ENCODE measurements around the gene OR2A5.

OR2A5 gene

DNA sequence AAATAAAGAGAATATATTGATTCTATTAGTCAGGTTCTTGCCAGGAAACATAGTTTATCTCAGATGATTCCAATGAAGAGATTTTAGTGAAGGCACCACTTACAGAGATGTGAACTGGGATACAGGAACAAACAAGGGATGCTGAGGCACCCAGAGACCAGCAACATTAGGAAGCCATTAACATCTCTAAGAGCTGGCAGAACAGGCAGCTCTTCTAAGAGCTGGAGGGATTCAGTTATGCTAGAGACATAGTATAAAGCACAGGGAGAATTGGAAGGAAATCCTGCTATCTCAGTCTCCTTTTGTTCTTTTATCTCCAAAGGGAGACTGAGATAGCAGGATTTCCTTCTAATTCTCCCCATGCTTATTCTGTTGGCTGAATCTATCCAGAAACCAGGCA, 26.6 kb upstream of the OR2A5 start:
- DNase-seq (no peak), ATAC-seq (replicated peaks) (no peak)
- H3K4me3 Mint-ChIP-seq: no peak overlapping the region
- no peak overlapping the region for H3K27ac Mint-ChIP-seq
- H3K9me3 Mint-ChIP-seq: peaks cover 1 to 7% of the 10 kb centered on the region in 2 donors
- no peaks in the 10 kb centered on the region for H3K36me3 Mint-ChIP-seq (ENCODE audit: insufficient read depth)
- H3K27me3 Mint-ChIP-seq: peaks cover 7 to 13% of the 10 kb centered on the region in 2 donors
- H3K4me1 Mint-ChIP-seq (ENCODE audit: low read depth in 2 of 2): no peaks in the 10 kb centered on the region

DNA sequence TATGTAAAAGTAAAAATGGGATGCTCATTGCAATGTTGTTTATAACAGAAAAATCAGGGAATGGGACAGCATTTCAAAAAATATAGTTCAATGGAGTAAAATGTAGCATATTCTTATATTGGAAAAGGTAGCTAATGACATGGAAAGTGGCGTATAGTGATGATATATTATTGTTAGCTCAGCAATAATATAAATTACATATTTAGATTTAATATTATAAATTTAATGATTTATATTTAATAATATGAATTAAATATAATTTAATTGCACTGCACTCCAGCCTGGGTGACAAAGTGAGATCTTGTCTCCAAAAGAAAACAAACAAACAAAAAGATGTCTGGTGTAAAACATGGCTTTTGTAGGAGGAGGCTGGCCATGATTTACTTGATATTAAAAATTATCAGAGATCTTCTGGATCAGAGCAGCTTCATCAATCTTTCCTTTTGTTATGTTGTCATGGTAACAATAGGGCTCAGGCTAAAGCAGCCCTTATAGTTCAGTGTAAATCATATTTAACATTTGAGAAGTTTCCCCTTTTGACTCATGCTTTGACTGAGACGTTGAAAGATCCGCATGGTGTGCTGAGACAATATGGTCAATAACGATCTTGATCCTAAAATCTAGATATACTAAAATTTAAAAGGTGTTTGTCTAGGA, 25.4 kb upstream of the OR2A5 start:
- H3K27ac Mint-ChIP-seq: no peak overlapping the region
- peaks cover 7 to 13% of the 10 kb centered on the region in 2 donors for H3K27me3 Mint-ChIP-seq
- H3K4me3 Mint-ChIP-seq: no peak overlapping the region
- no peaks in the 10 kb centered on the region for H3K36me3 Mint-ChIP-seq (ENCODE audit: insufficient read depth)
- H3K9me3 Mint-ChIP-seq: peaks cover 1 to 6% of the 10 kb centered on the region in 2 donors
- DNase-seq (no peak), ATAC-seq (replicated peaks) (no peak)
- H3K4me1 Mint-ChIP-seq (ENCODE audit: low read depth in 2 of 2): no peaks in the 10 kb centered on the region

DNA sequence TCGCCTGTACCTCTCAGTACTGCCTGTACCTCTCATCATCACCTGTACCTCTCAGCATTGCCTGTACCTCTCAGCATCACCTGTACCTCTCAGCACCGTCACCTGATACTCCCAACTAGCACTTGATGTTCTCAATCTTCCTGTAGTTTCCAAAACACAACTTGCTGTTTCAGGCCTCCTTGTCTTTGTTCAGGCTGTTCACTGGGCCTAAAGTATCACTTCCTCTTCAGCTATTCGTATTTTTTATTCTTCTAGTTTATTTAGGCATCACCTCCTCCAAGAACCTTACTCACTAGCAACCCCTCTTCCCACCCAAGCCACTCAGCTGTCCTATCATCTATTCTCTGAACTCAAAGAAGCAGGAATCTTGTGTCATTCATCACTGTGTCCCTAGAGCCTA, 24.5 kb upstream of the OR2A5 start:
- H3K9me3 Mint-ChIP-seq: no peaks in the 10 kb centered on the region
- H3K27me3 Mint-ChIP-seq: peaks cover 5 to 7% of the 10 kb centered on the region in 2 donors
- ATAC-seq (replicated peaks): no peak
- DNase-seq: no peak
- H3K27ac Mint-ChIP-seq: no peak overlapping the region
- no peak overlapping the region for H3K4me3 Mint-ChIP-seq
- H3K36me3 Mint-ChIP-seq (ENCODE audit: insufficient read depth): no peaks in the 10 kb centered on the region
- H3K4me1 Mint-ChIP-seq (ENCODE audit: low read depth in 2 of 2): no peaks in the 10 kb centered on the region

DNA sequence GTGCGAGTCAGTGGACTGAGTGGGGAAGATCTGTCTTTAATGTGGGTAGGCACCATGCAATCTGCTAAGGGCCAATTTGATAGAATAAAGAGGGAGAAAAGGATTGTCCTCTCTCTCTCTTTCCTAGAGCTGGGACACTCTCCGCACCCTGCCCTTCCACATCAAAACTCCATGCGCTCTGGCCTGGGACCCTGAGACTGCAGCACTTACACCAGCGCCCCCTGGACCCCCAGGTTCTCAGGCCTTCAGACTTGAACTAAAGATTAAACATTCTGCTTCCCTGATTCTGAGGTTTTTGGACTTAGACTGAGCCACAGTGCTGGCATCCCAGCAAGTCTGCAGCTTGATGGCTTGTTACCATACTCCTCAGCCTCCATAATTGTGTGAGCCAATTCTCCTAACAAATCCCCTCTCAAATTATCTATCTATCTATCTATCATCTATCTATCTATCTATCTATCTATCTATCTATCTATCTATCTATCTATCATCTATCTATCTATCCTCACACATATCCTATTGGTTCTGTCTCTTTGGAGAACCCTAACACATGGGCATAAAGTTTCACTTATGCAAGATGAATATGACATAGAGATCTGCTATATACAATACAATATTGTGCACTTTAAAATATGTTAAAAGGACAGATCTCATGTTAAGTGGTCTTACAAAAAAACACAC, 22.4 kb upstream of the OR2A5 start:
- H3K27me3 Mint-ChIP-seq: peaks cover 6 to 16% of the 10 kb centered on the region in 2 donors
- H3K36me3 Mint-ChIP-seq (ENCODE audit: insufficient read depth): no peaks in the 10 kb centered on the region
- ATAC-seq (replicated peaks) (no peak), DNase-seq (no peak)
- H3K27ac Mint-ChIP-seq: no peak overlapping the region
- H3K4me3 Mint-ChIP-seq: no peak overlapping the region
- no peaks in the 10 kb centered on the region for H3K9me3 Mint-ChIP-seq
- H3K4me1 Mint-ChIP-seq (ENCODE audit: low read depth in 2 of 2): no peaks in the 10 kb centered on the region

DNA sequence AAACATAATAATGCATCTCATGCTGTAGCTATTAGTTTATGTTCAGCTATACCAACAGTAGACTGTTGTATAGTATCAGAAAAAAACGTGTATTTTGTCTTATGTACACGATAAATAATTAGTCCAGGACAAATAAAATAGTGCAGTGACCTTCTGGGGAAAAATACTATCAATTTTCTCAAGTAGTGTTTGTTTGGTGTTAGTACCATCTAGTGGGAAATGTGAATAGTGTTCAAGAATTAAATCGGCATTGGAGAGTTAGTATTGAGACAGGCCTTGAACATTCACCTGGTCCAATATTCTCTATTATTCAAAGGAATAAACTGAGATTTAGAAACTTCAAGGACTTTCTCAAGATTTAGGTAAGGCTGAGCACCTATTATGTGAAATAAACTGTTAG, 21.7 kb upstream of the OR2A5 start:
- H3K36me3 Mint-ChIP-seq (ENCODE audit: insufficient read depth): no peaks in the 10 kb centered on the region
- no peak overlapping the region for H3K27ac Mint-ChIP-seq
- H3K4me1 Mint-ChIP-seq (ENCODE audit: low read depth in 2 of 2): no peaks in the 10 kb centered on the region
- peaks cover 12 to 21% of the 10 kb centered on the region in 2 donors for H3K27me3 Mint-ChIP-seq
- ATAC-seq (replicated peaks) (no peak), DNase-seq (no peak)
- no peaks in the 10 kb centered on the region for H3K9me3 Mint-ChIP-seq
- H3K4me3 Mint-ChIP-seq: no peak overlapping the region

DNA sequence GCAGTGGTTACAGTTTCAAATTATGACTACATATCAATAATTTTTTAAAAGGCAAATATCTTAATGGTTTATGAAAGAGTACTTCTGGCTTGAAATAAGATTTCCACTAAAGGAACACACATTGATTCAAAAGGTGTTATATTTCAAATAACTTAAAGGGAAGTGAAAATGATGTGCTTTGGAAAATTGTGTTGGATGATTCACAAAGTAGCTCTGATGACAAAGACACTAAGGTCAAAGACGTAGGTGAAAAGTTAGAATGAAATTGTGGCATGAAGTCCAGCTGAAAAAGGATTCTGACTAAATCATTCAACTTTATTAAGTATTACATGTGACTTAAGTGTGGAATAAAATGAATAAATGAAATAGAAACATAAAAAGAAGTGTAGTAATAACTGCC, 20.8 kb upstream of the OR2A5 start:
- DNase-seq: no peak
- H3K27ac Mint-ChIP-seq: no peak overlapping the region
- no peak overlapping the region for H3K4me3 Mint-ChIP-seq
- H3K4me1 Mint-ChIP-seq (ENCODE audit: low read depth in 2 of 2): no peaks in the 10 kb centered on the region
- H3K27me3 Mint-ChIP-seq: peaks cover 12 to 23% of the 10 kb centered on the region in 2 donors
- no peaks in the 10 kb centered on the region for H3K36me3 Mint-ChIP-seq (ENCODE audit: insufficient read depth)
- H3K9me3 Mint-ChIP-seq: no peaks in the 10 kb centered on the region
- no peak for ATAC-seq (replicated peaks)

DNA sequence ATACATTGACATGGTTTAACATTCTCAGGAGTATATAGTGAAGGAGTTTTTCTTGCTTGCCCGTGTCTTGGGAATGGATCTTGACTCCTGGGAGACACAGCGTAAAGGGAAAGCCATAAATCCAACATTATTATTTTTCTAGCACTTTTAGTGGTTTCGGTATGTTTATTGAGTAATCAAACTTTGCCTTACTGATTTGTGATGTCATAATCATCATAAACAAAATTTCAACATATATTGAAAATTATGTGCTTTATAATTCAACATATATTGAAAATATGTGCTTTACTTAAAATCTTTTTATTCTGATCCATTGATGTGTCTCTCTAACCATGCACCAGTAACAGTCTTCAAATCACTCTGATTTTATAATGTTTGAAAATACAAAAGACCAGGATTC, 20.2 kb upstream of the OR2A5 start:
- H3K27me3 Mint-ChIP-seq: peaks cover 13 to 26% of the 10 kb centered on the region in 2 donors
- H3K9me3 Mint-ChIP-seq: no peaks in the 10 kb centered on the region
- H3K4me3 Mint-ChIP-seq: no peak overlapping the region
- H3K4me1 Mint-ChIP-seq (ENCODE audit: low read depth in 2 of 2): no peaks in the 10 kb centered on the region
- DNase-seq (no peak), ATAC-seq (replicated peaks) (no peak)
- H3K27ac Mint-ChIP-seq: no peak overlapping the region
- H3K36me3 Mint-ChIP-seq (ENCODE audit: insufficient read depth): no peaks in the 10 kb centered on the region

DNA sequence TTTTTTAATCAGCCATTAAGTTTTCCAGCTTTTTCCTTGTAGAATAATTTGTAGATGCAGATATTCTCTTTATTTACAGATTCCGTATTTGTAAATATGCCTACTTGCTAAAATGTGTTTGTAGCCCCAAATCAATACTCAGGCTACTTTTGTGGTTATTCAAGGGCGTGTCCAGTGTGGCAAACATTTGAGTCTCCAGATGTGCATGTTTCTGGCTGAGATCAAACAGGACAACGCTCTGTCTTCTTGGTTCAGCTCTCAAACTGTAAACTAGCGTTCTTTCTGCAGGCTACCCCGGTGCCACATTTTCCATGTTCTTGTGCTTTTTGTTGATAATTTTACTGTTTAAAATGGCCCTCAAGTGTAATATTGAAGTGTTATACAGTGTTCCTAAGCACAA, 16.2 kb upstream of the OR2A5 start:
- DNase-seq (no peak), ATAC-seq (replicated peaks) (no peak)
- no peak overlapping the region for H3K4me3 Mint-ChIP-seq
- no peaks in the 10 kb centered on the region for H3K4me1 Mint-ChIP-seq (ENCODE audit: low read depth in 2 of 2)
- no peak overlapping the region for H3K27ac Mint-ChIP-seq
- no peaks in the 10 kb centered on the region for H3K36me3 Mint-ChIP-seq (ENCODE audit: insufficient read depth)
- H3K9me3 Mint-ChIP-seq: no peaks in the 10 kb centered on the region
- H3K27me3 Mint-ChIP-seq: peaks cover 34 to 43% of the 10 kb centered on the region in 2 donors

DNA sequence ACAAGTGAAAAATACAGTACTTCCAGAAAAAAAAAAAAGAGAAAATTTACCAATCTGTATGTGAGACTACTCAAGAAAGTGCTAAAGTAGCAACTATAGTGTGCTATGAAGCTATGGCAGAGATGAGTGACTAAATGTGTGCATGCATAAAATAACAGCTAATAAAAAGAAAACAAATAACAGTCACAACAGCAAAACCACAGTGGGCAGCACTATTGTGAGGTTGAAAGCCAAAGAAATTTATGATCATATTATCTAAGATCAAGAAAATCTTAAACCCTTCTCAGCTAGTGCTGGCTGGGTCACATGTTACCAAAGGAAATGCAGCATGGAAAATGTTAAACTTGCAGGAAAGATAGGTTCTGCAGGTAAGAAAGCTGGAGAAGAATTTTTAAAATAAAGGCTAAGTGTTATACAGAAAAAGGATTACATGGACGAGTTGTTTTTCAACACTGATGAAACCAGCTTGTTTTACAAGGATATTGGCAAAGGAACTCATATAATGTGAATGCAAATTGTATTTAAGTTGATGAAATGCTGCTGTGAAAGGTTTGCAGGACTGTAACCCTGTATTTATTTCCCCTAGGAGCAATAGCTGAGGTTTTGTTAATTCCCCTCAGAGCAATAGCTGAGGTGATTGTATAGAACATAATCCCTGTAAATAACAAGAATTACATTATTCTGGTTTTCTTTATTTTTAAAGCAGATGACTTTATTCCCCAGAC, 15.6 kb upstream of the OR2A5 start:
- Mint-ChIP-seq H3K4me3 (no peak overlapping the region), H3K36me3 (ENCODE audit: insufficient read depth) (no peaks in the 10 kb centered on the region), H3K27me3 (peaks cover 34 to 43% of the 10 kb centered on the region in 2 donors), H3K4me1 (ENCODE audit: low read depth in 2 of 2) (no peaks in the 10 kb centered on the region), H3K9me3 (no peaks in the 10 kb centered on the region), H3K27ac (no peak overlapping the region)
- no peak for DNase-seq
- ATAC-seq (replicated peaks): no peak

DNA sequence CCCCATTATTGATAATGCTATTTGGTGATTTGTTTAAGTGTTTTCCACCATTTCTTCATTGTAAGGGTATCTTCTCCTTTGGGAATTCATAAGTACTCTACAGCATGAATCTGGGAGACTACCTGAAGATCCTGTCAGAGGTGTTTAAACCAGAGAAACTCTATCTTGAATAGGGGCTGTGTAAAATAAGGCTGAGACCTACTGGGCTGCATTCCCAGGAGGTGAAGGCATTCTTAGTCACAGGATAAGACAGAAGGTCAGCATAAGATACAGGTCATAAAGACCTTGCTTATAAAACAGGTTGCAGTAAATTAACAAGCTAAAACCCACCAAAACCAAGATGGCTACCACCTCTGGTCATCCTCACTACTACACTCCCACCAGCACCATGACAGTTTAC, 13.4 kb upstream of the OR2A5 start:
- no peaks in the 10 kb centered on the region for H3K36me3 Mint-ChIP-seq (ENCODE audit: insufficient read depth)
- ATAC-seq (replicated peaks) (no peak), DNase-seq (no peak)
- H3K4me3 Mint-ChIP-seq: no peak overlapping the region
- peaks cover 34 to 43% of the 10 kb centered on the region in 2 donors for H3K27me3 Mint-ChIP-seq
- no peak overlapping the region for H3K27ac Mint-ChIP-seq
- no peaks in the 10 kb centered on the region for H3K4me1 Mint-ChIP-seq (ENCODE audit: low read depth in 2 of 2)
- H3K9me3 Mint-ChIP-seq: no peaks in the 10 kb centered on the region

DNA sequence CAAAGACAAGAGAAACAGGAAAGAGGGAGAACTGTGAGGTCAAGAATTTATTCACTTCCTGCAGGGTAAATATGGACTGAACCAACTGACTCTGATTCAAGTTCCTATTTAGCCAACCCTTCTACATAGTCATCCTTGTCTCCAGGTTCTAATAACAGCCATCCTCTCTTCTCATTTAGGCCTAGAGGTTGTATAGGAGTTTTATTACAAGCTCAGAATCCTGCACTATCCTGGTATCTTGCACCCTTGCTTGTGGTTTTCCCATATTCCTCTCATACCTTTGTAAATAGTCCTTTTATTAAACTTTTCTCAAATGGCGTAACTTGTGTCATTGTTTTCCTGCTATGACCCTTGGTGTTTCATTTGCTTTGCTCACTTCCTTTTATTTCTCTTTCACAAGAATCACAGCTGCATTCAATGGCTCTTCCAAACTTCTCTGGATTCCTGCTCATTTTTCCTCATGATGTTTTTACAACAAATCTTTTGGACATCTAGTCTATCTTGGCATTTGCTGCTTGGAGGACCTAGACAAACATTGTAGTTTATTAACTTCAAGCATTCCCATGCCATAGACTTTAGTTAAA, 12.4 kb upstream of the OR2A5 start:
- Mint-ChIP-seq H3K9me3 (no peaks in the 10 kb centered on the region), H3K36me3 (ENCODE audit: insufficient read depth) (no peaks in the 10 kb centered on the region), H3K4me1 (ENCODE audit: low read depth in 2 of 2) (no peaks in the 10 kb centered on the region), H3K4me3 (no peak overlapping the region), H3K27ac (no peak overlapping the region), H3K27me3 (peaks cover 25 to 38% of the 10 kb centered on the region in 2 donors)
- no peak for DNase-seq
- ATAC-seq (replicated peaks): no peak

DNA sequence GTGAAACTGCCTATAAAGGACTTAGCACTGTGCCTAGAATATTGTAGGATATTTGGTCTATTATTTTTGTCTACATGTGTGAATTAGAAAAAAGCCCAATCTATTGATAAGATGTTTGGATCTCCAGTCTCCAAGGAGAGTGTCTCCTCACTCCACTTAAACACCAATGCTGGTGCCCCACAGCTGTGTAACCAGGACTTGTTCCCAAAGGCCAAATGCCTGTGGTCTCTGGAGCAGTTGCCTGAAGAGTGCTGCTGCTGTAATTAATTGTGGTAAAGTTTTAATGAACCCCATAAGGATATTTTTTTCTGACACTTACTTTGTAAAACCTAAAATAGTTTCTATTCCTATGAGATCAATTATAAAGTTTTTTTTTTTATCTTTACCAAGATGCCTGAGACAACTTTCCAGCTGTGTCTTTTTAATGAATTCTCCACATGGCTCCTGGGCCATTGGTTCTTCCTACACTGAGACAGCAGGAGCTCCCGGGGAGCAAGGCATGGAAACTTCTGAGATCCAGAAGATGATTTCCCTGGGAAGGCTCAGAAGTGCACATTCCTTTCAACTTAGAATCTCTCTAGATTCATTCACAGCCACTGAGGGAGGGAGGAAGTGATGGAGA, 11.2 kb upstream of the OR2A5 start:
- Mint-ChIP-seq H3K9me3 (no peaks in the 10 kb centered on the region), H3K27me3 (peaks cover 16 to 31% of the 10 kb centered on the region in 2 donors), H3K27ac (no peak overlapping the region), H3K36me3 (ENCODE audit: insufficient read depth) (no peaks in the 10 kb centered on the region), H3K4me3 (no peak overlapping the region), H3K4me1 (ENCODE audit: low read depth in 2 of 2) (no peaks in the 10 kb centered on the region)
- ATAC-seq (replicated peaks): no peak
- no peak for DNase-seq

DNA sequence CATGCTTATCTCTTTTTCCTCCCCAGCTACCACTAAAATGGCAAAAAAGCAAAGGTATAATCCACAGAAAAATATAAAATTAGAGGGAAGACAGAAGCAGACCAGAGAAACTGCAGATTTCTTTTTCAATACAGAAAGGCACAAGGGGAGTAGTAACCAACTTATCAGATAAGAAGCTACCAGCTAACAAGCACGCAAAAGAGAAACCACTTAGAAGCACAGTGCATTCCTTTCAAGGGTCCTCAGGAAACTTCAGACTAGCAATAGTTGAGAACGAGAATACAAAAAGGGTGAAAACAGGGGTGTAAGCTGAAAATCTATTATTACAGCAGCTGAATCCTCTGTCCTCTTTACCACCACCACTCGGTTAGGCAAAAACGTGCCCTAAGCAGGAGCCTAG, 9.9 kb upstream of the OR2A5 start:
- peak overlapping the region in 1 of 2 donors; percentile 50 for H3K27ac Mint-ChIP-seq
- H3K4me3 Mint-ChIP-seq: no peak overlapping the region
- no peak for DNase-seq
- no peaks in the 10 kb centered on the region for H3K9me3 Mint-ChIP-seq
- no peaks in the 10 kb centered on the region for H3K36me3 Mint-ChIP-seq (ENCODE audit: insufficient read depth)
- H3K27me3 Mint-ChIP-seq: peaks cover 8 to 27% of the 10 kb centered on the region in 2 donors
- no peak for ATAC-seq (replicated peaks)
- H3K4me1 Mint-ChIP-seq (ENCODE audit: low read depth in 2 of 2): no peaks in the 10 kb centered on the region
